ENCODE results near the gene CDCA8. TPM values are rescaled to one million over a fixed set of nuclear protein-coding genes. Genes with fewer than 3 reads are reported as not detected.

CDCA8 gene
- total RNA-seq, 1 donor from 2014 or later = 13.5 TPM

DNA sequence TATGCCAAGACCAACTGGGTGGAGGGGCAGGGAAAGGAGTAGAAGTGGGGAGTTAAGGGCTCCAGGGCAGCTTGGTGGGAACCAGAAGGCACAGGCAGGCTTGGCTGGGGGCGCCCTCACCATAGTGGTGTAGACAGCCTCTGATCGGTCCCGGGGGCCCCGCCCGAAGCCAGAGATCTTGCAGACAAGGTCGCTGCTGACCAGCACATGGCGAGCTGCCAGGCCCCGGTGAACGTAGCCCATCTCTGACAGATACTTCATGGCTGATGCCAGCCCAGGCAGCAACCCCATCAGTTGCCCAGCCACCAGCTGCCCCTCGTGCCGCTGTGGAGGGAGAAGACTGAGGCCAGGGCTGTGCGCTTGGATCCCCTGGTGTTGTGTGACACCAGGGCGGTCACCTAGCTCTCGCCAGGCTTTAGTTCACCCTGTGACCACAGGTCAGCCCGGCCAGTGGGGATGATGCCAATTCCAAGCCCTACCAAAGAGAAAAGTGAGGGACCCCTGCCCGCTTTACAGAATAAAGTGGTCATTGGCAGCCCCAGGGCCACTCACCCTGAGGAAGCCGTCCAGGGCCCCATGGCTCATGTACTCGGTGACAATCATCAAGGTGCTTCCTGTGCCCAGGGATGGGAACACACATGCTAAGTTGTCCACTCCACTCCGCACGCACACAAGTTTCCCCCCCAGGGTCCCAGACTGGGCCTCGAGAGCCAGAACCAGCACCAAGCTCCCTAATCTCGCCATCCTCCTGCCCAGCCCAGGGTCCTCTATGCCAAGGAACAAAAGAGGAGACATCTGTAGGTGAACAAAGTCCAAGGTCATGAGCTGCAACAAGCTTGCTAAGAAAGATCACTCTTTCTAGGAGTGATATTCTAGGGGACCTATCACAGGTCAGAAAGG lies 28.2 kb downstream of the CDCA8 start:
- Mint-ChIP-seq H3K27me3 (ENCODE audit: low read depth) (peaks cover 19% of the 10 kb centered on the region), H3K27ac (no peak overlapping the region), H3K4me1 (no peaks in the 10 kb centered on the region), H3K9me3 (no peaks in the 10 kb centered on the region), H3K4me3 (no peak overlapping the region), H3K36me3 (no peaks in the 10 kb centered on the region)
- TF ChIP-seq, protein P1, sequence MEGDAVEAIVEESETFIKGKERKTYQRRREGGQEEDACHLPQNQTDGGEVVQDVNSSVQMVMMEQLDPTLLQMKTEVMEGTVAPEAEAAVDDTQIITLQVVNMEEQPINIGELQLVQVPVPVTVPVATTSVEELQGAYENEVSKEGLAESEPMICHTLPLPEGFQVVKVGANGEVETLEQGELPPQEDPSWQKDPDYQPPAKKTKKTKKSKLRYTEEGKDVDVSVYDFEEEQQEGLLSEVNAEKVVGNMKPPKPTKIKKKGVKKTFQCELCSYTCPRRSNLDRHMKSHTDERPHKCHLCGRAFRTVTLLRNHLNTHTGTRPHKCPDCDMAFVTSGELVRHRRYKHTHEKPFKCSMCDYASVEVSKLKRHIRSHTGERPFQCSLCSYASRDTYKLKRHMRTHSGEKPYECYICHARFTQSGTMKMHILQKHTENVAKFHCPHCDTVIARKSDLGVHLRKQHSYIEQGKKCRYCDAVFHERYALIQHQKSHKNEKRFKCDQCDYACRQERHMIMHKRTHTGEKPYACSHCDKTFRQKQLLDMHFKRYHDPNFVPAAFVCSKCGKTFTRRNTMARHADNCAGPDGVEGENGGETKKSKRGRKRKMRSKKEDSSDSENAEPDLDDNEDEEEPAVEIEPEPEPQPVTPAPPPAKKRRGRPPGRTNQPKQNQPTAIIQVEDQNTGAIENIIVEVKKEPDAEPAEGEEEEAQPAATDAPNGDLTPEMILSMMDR (IDR thresholded peaks at IDR 0.05; ENCODE audit: unreplicated experiment) = no peak
- no peak for DNase-seq (ENCODE audit: low spot score in 2 of 2, unreplicated experiment in 2 of 2)

DNA sequence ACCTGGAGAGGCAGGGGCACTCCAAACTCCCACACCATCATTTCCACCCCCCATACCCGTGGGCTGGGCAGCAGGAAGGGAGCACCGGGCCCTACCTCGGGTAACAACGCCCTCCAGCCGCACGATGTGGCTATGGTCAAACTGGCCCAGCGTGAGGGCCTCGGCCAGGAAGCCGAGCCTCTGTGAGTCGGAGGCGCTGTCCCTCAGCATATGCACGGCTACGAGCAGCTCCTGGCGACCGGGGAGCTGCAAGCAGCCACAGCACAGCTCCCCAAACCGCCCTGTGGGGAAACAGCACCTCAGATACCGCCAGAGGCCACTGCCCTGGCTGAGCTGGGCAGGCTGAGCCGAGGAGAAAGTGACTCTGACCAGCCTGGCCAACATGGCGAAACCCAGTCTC lies 29.2 kb downstream of the CDCA8 start:
- Mint-ChIP-seq H3K4me3 (no peak overlapping the region), H3K9me3 (no peaks in the 10 kb centered on the region), H3K27ac (no peak overlapping the region), H3K36me3 (no peaks in the 10 kb centered on the region), H3K4me1 (no peaks in the 10 kb centered on the region), H3K27me3 (ENCODE audit: low read depth) (peaks cover 24% of the 10 kb centered on the region)
- no peak for DNase-seq (ENCODE audit: low spot score in 2 of 2, unreplicated experiment in 2 of 2)
- TF ChIP-seq, protein P1 (IDR thresholded peaks at IDR 0.05; ENCODE audit: unreplicated experiment) = no peak

DNA sequence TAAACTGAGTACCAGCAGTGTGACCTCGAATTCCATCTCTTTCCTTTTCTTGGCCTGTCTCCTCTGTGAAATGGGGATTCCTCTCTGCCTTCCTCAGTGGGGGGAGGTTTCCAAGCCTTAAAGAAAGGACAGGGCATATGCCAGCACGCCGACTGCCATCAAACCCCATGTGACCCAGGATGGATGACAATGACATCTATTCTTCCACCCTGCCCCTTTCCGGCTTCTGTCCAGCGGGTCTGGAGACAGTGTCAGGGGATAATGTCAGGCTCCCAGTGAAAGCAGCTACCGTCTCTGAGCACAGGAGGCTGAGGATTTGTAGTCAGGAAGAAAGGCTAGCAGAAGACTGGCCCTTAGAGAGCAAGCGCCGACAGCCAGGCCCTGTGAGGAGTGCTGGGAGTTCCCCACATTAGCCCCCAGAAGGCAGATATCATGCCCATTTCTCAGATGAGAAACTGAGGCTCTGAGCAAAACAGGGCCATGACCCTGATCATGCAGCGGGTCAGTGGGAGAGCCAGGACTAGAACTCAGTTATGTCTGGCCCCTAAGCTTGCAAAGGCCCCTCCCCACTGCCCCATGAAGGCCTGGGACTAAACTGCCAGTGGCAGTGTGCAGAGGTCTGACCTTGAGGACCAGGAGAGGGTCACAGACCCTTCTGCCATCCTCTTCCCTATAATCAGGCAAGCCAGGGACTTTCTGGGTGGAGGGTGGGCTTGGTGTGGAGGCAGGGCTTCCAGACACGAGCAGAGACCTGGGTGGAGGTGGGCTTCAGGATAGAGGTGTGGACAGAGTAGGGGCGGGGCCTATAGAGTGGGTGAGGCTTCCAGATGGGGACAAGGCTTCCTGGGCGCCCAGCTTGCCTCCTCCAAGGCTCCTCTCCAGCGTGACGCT lies 30.1 kb downstream of the CDCA8 start:
- Mint-ChIP-seq H3K27me3 (ENCODE audit: low read depth) (peaks cover 27% of the 10 kb centered on the region), H3K36me3 (no peaks in the 10 kb centered on the region), H3K4me1 (no peaks in the 10 kb centered on the region), H3K27ac (no peak overlapping the region), H3K4me3 (no peak overlapping the region), H3K9me3 (no peaks in the 10 kb centered on the region)
- TF ChIP-seq, protein P1 (IDR thresholded peaks at IDR 0.05; ENCODE audit: unreplicated experiment) = no peak
- no peak for DNase-seq (ENCODE audit: low spot score in 2 of 2, unreplicated experiment in 2 of 2)

DNA sequence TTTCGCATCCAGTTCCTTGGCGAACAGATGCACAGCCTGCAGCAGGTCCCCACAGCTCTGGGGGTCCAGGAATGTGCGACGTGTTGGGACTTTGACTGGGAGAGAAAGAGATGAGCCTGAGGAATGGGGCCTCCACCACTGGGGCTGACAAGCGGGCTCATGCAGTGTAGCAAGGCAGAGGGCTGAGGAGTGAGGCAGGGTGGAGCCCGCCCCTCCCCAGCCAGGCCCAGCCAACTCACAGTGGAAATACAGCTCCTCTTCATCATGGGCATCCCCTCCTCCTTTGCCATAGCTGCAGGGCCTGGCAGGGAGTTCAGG lies 30.7 kb downstream of the CDCA8 start:
- no peaks in the 10 kb centered on the region for H3K4me1 Mint-ChIP-seq
- H3K4me3 Mint-ChIP-seq = no peak overlapping the region
- no peaks in the 10 kb centered on the region for H3K36me3 Mint-ChIP-seq
- TF ChIP-seq, protein P1 (IDR thresholded peaks at IDR 0.05; ENCODE audit: unreplicated experiment) = no peak
- no peaks in the 10 kb centered on the region for H3K9me3 Mint-ChIP-seq
- H3K27me3 Mint-ChIP-seq (ENCODE audit: low read depth) = peaks cover 33% of the 10 kb centered on the region
- H3K27ac Mint-ChIP-seq = no peak overlapping the region
- DNase-seq (ENCODE audit: low spot score in 2 of 2, unreplicated experiment in 2 of 2) = no peak

DNA sequence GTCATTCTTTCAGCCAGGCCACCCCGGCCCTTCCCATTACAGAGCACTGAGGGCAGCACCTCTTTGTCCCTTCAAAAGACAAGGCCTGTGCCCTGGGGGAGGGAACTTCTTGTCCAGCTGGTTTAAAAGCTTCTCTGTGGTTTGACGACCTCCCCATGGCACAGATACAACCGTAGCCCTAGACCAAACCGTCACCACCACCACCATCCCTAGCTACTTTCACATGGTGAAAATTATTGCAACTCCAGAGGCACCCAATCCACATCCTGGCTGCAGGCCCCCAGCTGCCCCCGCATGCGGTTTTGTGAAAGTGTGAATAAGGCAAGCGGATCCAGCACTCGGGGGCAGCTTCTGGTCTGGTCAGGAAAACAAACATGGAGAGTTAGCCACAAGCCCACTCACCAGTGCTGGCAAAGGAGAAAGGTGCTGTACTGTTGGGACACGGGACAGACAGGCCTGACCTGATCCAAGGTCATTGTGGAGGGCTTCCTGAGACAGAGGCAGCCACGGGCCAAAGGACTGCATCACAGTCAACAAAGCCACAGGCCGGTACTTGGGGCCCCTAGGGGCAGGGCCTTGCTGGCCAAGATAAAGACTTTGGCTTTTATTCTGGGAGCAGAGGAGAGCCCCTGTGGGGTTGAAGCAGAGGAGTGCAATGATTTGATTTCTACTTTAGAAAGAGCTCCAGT lies 31.2 kb downstream of the CDCA8 start:
- TF ChIP-seq, protein P1 (IDR thresholded peaks at IDR 0.05; ENCODE audit: unreplicated experiment) = no peak
- peaks cover 38% of the 10 kb centered on the region for H3K27me3 Mint-ChIP-seq (ENCODE audit: low read depth)
- H3K4me1 Mint-ChIP-seq = no peaks in the 10 kb centered on the region
- H3K36me3 Mint-ChIP-seq = no peaks in the 10 kb centered on the region
- H3K4me3 Mint-ChIP-seq = no peak overlapping the region
- no peak overlapping the region for H3K27ac Mint-ChIP-seq
- H3K9me3 Mint-ChIP-seq = no peaks in the 10 kb centered on the region
- DNase-seq (ENCODE audit: low spot score in 2 of 2, unreplicated experiment in 2 of 2) = no peak

Data from mesothelial cell of epicardium (in vitro differentiated cells).